Activated CD8-positive, alpha-beta memory T cell treated with anti-CD3 and anti-CD28 coated beads, Interleukin-2, amount 50 U/mL, for 24 hours (primary cell): Measurements from ENCODE around the gene OR2A12.
"Not testable (repeated sequence)": the region's sequence is repeated elsewhere in the genome, so short reads cannot be mapped to it uniquely, and the experiment has no call there.

Experiments
- DNase-seq: peaks from one replicate; pipeline ENCODE4 v3.0.0-alpha.2; 2020; ENCODE audit errors: extremely low read depth

The OR2A12 gene

GRCh38 chr7:144118341-144118740 lies 32.3 kb downstream of the OR2A12 start:
- DNase-seq, result no peak

- DNase-seq, result no peak
These were observed 36.8 kb downstream of the OR2A12 start, which contains the start of gene OR2A14 for GRCh38 chr7:144122876-144123275. Gene OR2A14, plus strand, starts transcription at chr7:144123176. Its CDS starts 5,937 bp downstream, at chr7:144129113.

- DNase-seq, result peak; percentile 73
These were observed 41.7 kb downstream of the OR2A12 start for GRCh38 chr7:144127714-144128334.

GRCh38 chr7:144129601-144130000 lies 43.5 kb downstream of the OR2A12 start:
- DNase-seq, result not testable (repeated sequence)

GRCh38 chr7:144130730-144131129 lies 44.7 kb downstream of the OR2A12 start:
- no peak for DNase-seq

GRCh38 chr7:144132262-144132661 lies 46.2 kb downstream of the OR2A12 start:
- DNase-seq, result no peak

- no peak for DNase-seq
These were observed 47.2 kb downstream of the OR2A12 start for GRCh38 chr7:144133307-144133706.

- DNase-seq, result no peak
These were observed 48.0 kb downstream of the OR2A12 start for GRCh38 chr7:144134116-144134515.

- DNase-seq, result no peak
These were observed 51.4 kb downstream of the OR2A12 start for GRCh38 chr7:144137501-144137900.

- no peak for DNase-seq
These were observed 56.1 kb downstream of the OR2A12 start for GRCh38 chr7:144142187-144142586.

GRCh38 chr7:144144426-144144825 lies 58.3 kb downstream of the OR2A12 start:
- no peak for DNase-seq

GRCh38 chr7:144148224-144148827 lies 62.2 kb downstream of the OR2A12 start:
- no peak for DNase-seq
